Activated CD4-positive, CD25-positive, alpha-beta regulatory T cell treated with anti-CD3 and anti-CD28 coated beads, Interleukin-2, amount 50 U/mL, for 72 hours (primary cell): ENCODE data around the gene VENTX.
"Not testable (repeated sequence)": the region's sequence is repeated elsewhere in the genome, so short reads cannot be mapped to it uniquely, and the experiment has no call there.

ENCODE experiments used
- DNase-seq: peaks from one replicate; pipeline ENCODE4 v3.0.0; 2021

Gene VENTX

GRCh38 chr10:133259602-133259989 is 21.9 kb downstream of the VENTX start:
- no peak for DNase-seq

- peak; percentile 65 for DNase-seq
Measured at GRCh38 chr10:133260895-133261725, 23.5 kb downstream of the VENTX start.

- DNase-seq: peak; percentile 83
Measured at GRCh38 chr10:133261726-133262325, 24.2 kb downstream of the VENTX start.

GRCh38 chr10:133262696-133263095 is 25.0 kb downstream of the VENTX start:
- no peak for DNase-seq

- DNase-seq: no peak
Measured at GRCh38 chr10:133263674-133264073, 26.0 kb downstream of the VENTX start.

- DNase-seq: no peak
Measured at GRCh38 chr10:133264461-133264860, 26.8 kb downstream of the VENTX start.

GRCh38 chr10:133265052-133265451 is 27.4 kb downstream of the VENTX start:
- not testable (repeated sequence) for DNase-seq

GRCh38 chr10:133266056-133266795 is 28.6 kb downstream of the VENTX start:
- DNase-seq: no peak

- no peak for DNase-seq
Measured at GRCh38 chr10:133267293-133267692, 29.6 kb downstream of the VENTX start.

GRCh38 chr10:133267829-133268228 is 30.2 kb downstream of the VENTX start:
- DNase-seq: no peak

GRCh38 chr10:133268532-133268931 is 30.9 kb downstream of the VENTX start:
- DNase-seq: no peak

- DNase-seq: no peak
Measured at GRCh38 chr10:133269367-133269766, 31.7 kb downstream of the VENTX start.

GRCh38 chr10:133270204-133270603 is 32.5 kb downstream of the VENTX start:
- no peak for DNase-seq

- DNase-seq: no peak
Measured at GRCh38 chr10:133270773-133271297, 33.2 kb downstream of the VENTX start.

- no peak for DNase-seq
Measured at GRCh38 chr10:133271521-133272300, 34.1 kb downstream of the VENTX start.

GRCh38 chr10:133272301-133272963 is 34.8 kb downstream of the VENTX start:
- no peak for DNase-seq

GRCh38 chr10:133272964-133273420 is 35.3 kb downstream of the VENTX start:
- no peak for DNase-seq

GRCh38 chr10:133273534-133274143 is 36.0 kb downstream of the VENTX start:
- DNase-seq: no peak

GRCh38 chr10:133274751-133275683 is 37.4 kb downstream of the VENTX start:
- DNase-seq: peak; percentile 66

- peak; percentile 55 for DNase-seq
Measured at GRCh38 chr10:133275684-133276092, 38.0 kb downstream of the VENTX start.

GRCh38 chr10:133276100-133276434 is 38.4 kb downstream of the VENTX start:
- no peak for DNase-seq
